ENCODE measurements around the gene GNB1.
"Not testable (repeated sequence)": the region's sequence is repeated elsewhere in the genome, so short reads cannot be mapped to it uniquely, and the experiment has no call there.

The GNB1 gene

GRCh38 chr1:1858382-1859086, 32.4 kb downstream of the GNB1 start:
- no peak for ATAC-seq
- no peak for DNase-seq

- ATAC-seq (no peak), DNase-seq (no peak)
Observed at GRCh38 chr1:1857096-1857703, 33.7 kb downstream of the GNB1 start.

DNA sequence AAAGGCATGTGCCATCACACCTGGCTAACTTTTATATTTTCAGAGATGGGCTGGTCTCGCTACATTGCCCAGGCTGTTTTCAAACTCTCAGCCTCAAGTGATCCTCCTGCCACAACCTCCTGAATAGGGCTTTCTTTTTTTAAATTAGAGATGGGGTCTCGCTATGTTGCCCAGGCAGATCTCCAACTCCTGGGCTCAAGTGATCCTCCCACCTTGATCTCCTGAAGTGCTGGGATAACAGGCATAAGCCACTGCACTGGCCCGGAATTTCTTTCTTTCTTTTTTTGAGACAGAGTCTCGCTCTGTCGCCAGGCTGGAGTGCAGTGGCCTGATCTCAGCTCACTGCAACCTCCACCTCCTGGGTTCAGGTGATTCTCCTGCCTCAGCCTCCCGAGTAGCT, 34.7 kb downstream of the GNB1 start:
- DNase-seq, ATAC-seq: not testable (repeated sequence)

DNA sequence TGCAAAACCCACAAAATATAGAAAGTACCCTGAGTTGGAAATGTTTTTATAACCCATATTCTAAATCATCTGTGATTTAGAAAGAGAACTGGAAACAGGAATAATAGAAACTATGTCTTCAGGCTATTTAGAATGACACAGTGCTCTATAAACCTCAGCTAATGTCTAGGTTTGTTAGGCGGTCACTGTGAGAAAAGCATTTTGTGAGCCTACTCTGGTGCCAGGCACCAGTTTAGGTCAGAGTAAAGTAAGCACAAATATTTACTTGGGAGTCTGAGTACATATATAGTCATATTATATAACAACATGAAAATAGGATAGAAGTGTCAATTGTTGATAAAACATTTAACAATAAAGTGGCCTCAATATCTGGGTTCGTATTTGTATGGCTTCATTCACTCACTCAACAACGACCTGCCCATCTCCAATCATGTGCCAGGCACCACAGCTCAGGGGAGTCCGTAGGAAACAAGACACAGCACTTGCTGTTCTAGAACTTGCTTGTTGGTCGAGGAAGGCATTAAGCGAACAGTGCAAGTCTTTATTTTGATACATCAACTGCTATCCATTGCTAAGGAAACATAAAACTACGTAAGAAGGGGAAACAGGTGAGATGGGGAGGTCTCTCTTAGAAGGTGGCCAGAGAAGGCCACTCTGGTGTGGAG, 37.2 kb downstream of the GNB1 start:
- ATAC-seq (no peak), DNase-seq (no peak)

DNA sequence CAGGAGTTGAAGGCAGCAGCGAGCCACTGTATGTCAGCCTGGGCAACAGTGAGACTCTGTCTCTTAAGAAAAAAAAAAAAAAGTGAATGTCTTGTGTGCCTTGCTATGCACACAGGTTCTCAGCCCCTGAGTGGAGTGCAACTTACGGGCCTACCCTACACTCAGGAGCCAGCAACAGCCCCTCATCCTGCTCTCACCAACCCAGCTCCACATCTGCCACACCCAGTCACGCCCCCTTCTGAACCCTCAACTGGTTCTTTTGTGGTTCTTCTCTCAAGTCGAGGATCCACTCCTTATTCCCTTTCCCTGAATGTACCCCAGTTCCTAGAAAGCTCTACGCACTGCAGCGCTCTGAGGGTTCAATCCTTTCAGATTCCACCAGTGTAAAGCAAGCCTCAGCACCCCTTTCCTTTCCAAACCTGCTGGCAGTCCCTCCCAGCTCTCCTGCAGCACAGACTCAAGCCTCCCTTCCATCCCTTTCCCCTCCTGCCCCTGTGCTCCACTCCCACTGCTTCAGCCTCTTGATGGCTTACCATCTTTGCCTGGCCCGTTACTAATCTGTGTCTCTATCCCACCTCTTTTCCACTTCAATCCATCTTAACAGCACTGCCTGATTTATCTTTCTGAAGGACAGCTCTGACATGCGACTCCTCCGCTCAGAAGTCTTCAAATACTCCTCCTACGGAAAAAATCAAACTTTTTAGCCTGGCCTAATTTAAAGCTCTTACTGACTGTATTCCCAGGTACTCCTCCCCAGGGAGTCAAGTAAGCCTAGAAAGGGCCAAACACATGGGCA, 38.1 kb downstream of the GNB1 start:
- DNase-seq: no peak
- no peak for ATAC-seq

DNA sequence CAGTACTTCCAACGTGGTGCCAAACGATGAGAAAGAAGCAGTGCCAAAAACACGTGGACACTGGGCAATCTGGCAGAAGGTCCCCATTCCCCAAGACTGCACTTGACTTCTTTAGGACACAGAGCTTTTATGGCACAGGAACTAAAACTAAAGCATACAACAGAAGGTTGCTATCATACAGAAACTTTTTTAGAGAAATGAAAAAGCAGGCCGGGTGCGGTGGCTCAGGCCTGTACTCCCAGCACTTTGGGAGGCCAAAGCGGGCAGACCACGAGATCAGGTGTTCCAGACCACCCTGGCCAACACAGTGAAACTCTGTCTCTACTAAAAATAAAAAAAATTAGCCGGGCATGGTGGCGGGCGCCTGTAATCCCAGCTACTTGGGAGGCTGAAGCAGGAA, 43.0 kb downstream of the GNB1 start:
- DNase-seq (no peak), ATAC-seq (no peak)

DNA sequence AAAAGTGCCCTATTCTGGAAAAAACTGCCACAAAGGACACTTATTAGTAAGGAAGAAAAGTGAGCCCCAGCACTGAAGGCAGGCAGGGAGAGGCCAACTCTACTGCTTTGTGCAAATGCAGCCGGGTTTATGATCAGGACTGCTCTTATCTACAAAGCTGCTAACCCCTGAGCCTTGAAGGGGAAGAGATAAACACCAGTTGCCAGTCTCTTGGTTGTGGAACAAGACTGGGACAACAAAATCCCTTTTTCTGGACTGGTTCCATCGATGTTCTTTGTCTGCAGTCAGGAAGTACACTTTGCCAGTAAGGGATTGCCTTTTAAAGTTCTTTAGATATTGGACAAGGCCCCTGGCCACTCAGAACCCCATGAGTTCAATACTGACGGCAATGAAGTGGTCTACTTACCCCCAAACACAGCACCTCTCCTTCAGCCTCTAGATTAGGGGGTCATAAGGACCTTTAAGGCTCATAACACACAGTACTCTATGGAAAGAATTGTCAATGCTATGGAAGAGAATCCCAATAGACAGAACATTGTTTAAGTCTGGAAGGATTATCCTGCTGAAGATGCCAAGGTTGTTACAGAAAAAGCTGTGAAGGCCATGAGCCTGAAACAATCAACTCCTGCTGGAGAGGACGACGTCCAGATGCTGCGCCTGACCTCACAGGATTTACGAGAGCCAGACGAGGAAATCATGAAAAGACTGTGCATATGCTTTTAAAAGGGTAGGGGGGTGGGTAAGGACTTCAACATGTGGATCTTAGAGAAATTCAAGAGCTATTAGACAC, 43.6 kb downstream of the GNB1 start:
- no peak for ATAC-seq
- no peak for DNase-seq

DNA sequence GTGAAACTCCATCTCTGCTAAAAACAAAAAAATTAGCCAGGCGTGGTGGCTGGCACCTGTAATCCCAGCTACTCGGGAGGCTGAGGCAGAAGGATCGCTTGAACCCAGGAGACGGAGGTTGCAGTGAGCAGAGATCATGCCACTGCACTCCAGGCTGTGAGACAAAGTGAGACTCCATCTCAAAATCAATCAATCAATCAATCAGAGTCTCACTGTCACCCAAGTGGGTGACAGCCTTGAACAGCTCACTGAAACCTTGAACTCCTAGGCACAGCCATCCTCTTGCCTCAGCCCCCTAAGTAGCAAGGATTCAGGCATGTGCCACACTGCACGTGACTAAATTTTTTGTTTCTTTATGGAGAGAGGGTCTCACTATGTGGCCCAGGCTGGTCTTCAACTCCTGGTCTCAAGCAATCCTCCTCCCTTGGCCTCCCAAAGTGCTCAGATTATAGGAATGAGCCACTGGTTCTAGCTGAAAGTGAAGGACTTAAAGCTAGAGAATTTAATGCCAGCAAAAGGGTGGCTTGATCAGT, 44.4 kb downstream of the GNB1 start:
- DNase-seq: no peak
- ATAC-seq: no peak

GRCh38 chr1:1842360-1843146, 48.3 kb downstream of the GNB1 start:
- DNase-seq: no peak
- no peak for ATAC-seq

DNA sequence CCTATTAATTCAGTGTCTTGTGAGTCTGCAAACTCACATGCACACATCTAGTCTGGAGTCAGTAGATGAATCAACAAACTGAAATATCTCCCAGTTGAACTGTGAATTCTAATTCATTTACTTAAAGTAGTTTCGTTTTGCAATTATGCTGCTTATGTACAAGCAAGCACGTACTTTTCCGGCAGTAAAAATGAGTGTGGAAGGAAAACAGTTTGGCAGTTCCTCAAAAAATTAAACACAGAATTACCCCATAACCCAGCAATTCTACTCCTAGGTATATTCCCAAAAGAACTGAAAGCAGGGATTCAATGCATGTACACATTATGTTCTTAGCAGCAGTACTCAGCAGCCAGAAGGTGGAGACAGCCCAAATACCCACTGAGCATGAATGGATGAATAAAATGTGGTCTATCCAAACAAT, 49.3 kb downstream of the GNB1 start:
- no peak for ATAC-seq
- no peak for DNase-seq

- no peak for DNase-seq
- ATAC-seq: no peak
Observed at GRCh38 chr1:1839311-1839965, 51.4 kb downstream of the GNB1 start.

- ATAC-seq: no peak
- DNase-seq: no peak
Observed at GRCh38 chr1:1836119-1836518, 54.8 kb downstream of the GNB1 start.

- DNase-seq: no peak
- no peak for ATAC-seq
Observed at GRCh38 chr1:1835546-1835945, 55.3 kb downstream of the GNB1 start.

DNA sequence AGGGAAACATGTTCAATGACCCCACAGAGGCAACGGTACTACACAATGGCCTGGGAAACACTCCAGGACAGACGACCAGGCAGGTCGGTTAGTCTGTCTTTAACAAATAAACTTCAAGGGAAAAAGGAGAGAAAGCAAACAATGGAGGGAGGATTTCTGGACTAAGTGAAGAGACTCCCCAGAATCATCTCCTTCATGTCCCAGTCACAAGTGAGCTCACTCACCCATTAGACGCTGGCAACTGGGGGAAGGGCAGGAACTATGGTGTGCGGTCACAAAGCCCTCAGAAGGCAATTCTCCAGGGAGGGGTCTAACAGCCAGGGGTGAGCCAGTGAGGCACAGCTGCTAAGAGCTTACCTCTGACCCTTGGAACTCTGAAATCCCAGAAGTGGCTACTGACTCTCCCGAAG, 57.0 kb downstream of the GNB1 start:
- no peak for DNase-seq
- ATAC-seq: no peak

DNA sequence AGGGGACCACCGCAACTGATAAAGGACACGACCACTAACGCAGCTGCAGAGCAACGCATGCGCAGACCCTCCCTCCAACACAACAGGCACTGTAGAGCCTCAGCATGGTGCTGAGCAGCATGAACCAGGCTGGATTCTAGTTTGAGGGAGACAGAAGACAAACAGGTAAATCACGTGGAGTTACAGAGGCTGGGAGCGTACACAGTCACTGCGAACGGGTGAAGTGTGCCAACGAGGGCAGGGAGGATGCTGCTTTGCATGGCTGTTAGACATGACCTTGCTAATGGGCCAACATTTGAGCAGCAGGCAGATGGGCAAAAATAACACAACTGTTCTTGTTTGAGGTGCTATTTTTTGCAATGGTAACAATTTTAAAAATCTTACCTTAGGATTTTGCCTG, 57.4 kb downstream of the GNB1 start:
- ATAC-seq: no peak
- DNase-seq: no peak

DNA sequence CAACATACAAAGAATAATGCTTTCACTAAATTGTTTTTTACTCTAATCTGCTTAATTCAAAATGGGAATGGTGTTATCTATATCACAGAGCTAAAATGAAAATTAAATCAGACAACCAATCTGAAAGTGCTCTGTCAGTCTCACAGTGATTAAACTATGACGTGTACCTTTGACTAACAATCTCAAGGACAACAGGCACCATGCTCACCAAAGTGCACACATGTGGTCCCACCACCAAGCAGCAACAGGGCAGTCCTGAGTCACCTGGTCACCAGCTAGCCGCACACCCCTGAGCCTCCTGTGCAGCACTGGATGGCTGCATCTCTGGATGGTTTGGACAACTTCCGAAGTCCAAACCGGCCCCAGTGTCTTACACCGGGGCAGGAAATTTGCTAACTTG, 58.1 kb downstream of the GNB1 start:
- ATAC-seq (no peak), DNase-seq (no peak)

DNA sequence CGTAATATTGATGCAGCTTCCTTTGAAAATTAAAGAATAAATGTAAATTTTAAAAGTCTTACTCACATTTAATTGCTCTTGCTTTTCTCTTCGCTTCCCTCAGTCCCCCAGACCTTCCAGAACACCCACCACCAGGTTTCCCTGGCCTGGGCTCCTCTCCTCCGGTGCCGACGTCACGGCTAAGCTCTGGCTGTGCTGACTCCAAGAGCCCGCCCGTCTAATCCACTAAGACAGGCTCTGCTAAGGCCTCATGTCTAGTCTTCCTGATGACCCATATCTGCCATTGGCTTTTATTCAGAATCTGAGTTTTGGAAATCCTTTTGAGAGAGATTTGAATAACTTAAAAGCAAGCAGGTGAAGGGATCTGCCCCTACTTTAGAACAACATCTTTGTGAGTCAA, 58.7 kb downstream of the GNB1 start:
- ATAC-seq: no peak

DNA sequence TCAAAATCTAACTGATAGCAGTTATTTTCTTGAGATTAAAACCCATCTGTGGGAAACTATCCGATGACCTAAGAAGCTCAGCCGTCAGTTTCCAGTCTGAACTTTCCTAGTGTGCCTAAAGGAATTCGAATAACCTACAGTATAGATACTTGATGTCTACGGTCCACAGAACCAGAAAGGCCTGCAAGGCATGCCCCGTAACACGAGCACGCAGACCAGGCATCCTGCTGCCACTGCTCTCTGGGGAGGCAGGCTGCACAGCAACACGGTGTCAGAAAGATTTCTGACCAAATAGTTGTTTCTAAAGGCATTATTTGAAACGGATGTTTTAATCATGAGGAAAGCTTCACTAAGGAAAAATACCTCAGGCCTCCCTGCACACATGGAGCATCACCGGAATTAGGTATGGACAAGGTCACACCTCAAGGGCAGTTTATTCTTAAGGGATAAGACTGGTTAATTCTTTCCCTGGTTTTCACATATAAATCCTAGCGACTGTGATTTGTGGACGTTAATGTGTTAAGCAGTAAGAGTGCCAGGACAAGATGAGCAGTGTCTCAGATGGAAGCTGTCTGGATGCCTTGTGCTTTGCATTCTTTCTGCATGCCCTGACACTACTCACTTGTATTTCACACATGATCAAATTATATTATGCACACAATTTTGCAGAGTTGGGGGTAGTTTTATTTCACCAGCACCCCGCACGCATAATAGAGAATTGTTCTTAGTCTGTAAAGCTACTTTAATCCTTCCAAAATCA, 63.6 kb downstream of the GNB1 start:
- ATAC-seq: no peak
- DNase-seq: no peak

More for the DNA sequence above, 58.7 kb downstream of the GNB1 start:
- DNase-seq: no peak

DNA sequence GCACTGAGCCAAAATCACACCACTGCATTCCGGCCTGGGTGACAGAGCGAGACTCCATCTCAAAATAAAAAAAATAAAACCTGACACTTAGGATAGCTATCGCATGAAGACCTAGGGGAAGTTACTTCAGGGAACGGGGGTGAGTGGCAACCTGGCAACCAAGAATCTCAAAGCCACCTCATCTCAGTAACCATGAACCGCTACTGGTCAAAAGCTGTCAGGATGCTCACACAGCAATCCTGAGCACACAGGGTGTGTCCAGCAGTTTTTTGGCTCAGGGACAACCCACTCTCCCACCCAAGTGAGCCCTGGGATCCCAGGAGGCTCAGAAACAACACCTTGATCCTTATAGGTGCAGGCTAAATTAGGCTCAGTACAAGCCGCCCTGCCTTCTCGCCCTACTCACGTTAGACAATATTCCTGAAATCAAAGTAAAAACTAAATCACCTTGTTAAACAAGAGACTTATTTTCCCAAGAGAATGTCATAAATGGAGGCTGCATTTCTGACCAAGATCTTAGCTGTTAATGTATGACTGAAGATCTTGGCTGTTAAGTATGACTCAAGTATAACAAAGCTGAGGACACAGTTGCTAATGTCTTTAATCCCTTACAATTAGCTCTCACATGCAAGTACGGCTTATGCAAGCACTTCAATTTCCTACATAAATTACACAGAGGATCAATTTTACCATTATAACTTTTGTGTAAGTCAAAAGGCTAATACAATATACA, 64.4 kb downstream of the GNB1 start:
- ATAC-seq: no peak
- DNase-seq: no peak
